Astrocyte of the hippocampus (primary cell): ENCODE data around the gene COQ10A.

Source experiments
- DNase-seq: peaks from one replicate; pipeline ENCODE4 v3.0.0; 2011; ENCODE audit warnings: low read depth, low spot score

Gene COQ10A

GRCh38 chr12:56266693-56267442 lies at the start of gene COQ10A:
Gene COQ10A, plus strand, starts transcription at chr12:56266942. Its CDS starts 177 bp downstream, at chr12:56267119.
- DNase-seq: peak; percentile 94

DNA sequence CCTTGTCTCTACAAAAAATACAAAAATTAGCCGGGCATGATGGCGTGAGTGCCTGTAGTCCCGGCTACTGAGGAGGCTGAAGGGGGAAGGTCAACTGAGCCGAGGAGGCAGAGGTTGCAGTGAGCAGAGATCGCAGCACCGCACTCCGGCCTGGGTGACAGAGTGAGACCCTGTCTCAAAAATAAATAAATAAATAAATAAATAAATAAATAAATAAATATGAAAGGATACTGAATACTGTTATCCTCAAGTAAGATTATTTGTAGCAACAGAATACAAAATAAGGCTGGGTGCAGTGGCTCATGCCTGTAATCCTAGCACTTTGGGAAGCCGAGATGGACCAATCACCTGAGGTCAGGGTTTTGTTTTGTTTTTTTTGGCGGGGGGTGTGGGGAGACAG lies 46.9 kb upstream of the COQ10A start:
- no peak for DNase-seq

GRCh38 chr12:56220611-56221231 lies 46.0 kb upstream of the COQ10A start:
- peak; percentile 60 for DNase-seq

DNA sequence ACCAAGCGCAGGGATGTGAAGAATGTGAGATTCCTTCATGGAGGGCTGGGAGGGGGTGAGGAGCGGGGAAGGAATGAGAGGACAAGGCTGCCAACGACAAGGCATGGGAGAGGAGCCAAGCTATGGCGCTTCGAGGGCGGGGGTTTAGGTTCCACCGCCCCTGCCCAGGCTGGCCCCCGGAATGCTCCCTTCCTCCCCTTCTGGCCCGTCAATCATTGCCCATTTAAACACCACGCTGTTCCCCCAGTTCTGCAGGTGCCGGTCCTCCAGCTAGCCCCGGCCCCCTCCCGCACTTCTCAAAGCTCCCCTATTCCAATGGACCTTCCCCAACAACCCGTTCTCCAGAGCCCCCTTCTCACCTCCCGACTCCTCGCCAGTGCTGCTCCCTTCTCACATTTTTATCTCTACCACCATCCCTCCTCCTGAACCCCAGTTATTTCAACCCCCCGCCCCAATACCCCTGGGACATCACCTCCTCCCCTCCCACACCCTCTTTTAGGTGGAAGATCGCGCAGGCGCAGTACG lies 45.4 kb upstream of the COQ10A start:
- DNase-seq: peak; percentile 95

GRCh38 chr12:56221757-56222530 lies 44.8 kb upstream of the COQ10A start, which contains the start of gene RNF41:
Gene RNF41, minus strand, starts transcription at chr12:56221922. Its CDS starts 7,875 bp downstream, at chr12:56214047.
- peak; percentile 99 for DNase-seq

DNA sequence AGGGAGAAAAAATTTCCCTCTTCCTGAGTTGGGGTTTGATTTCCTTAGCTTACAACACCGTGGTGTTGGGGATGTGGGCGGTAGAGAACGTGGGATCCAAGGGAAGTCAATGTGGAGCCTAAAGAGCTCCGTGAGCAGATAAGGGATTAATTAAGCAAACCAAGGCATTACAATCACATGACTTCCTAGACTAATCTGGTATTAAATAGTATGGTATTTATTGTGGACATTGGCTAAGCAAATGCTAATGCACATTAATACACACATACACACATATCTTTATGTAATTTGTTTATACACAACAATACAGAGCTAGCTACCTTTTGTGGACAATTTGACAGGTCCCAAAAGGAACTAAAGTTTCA lies 44.2 kb upstream of the COQ10A start:
- no peak for DNase-seq

DNA sequence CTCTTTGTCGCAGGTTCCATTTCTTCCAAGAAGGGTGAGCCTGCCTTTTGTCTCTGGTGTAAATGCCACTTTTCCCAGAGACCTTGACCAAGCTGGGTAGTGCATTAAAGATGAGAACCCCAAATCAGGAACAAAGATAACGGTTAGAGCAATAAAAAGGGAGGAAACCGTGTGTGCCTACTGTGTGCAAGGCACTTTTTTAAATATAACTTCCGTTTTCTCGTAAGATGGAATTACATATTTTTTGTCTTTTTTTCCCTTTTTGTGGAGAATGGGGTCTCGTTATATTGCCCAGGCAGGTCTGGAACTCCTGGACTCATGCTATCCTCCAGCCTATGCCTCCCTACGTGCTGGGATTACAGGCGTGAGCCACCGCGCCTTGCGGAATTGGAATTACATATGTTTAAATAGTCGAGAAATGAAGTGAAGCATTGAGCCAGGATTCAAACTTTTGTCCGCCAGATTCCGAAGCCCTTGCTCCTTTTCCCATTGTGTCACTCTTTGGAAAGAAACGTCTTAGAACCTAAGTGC lies 43.1 kb upstream of the COQ10A start:
- no peak for DNase-seq

- peak; percentile 99 for DNase-seq
Measured at GRCh38 chr12:56224102-56224701, 42.5 kb upstream of the COQ10A start, which contains the start of gene NABP2. Gene NABP2, plus strand, starts transcription at chr12:56224342. Its CDS starts 515 bp downstream, at chr12:56224857.

- no peak for DNase-seq
Measured at GRCh38 chr12:56224954-56225353, 41.8 kb upstream of the COQ10A start.

GRCh38 chr12:56229082-56229481 lies 37.7 kb upstream of the COQ10A start:
- no peak for DNase-seq

GRCh38 chr12:56229916-56230431 lies 36.8 kb upstream of the COQ10A start, which contains the start of gene SLC39A5:
Gene SLC39A5, plus strand, starts transcription at chr12:56230051. Its CDS starts 1,224 bp downstream, at chr12:56231275.
- DNase-seq: no peak

GRCh38 chr12:56230432-56231183 lies 36.1 kb upstream of the COQ10A start:
- no peak for DNase-seq

DNA sequence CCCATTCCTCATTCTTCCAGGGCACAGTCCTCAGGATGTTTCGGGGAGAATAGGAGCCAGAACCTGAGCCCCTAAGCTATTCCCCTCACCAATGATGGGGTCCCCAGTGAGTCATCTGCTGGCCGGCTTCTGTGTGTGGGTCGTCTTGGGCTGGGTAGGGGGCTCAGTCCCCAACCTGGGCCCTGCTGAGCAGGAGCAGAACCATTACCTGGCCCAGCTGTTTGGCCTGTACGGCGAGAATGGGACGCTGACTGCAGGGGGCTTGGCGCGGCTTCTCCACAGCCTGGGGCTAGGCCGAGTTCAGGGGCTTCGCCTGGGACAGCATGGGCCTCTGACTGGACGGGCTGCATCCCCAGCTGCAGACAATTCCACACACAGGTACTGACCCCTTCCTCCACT lies 35.6 kb upstream of the COQ10A start:
- no peak for DNase-seq

- no peak for DNase-seq
Measured at GRCh38 chr12:56234746-56235436, 31.9 kb upstream of the COQ10A start.

GRCh38 chr12:56236091-56236490 lies 30.7 kb upstream of the COQ10A start:
- no peak for DNase-seq

DNA sequence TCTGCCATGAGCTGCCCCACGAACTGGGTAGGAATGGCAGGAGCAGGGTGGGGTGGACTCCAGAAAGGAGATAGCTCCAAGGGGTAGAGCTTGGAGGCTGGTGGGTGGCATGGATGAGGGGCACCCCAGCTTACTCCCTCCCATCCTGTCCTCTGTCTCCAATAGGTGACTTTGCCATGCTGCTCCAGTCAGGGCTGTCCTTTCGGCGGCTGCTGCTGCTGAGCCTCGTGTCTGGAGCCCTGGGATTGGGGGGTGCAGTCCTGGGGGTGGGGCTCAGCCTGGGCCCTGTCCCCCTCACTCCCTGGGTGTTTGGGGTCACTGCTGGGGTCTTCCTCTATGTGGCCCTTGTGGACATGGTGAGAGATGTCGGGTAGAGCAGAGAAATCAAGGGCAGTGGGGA lies 29.8 kb upstream of the COQ10A start:
- DNase-seq: no peak

- DNase-seq: peak; percentile 43
Measured at GRCh38 chr12:56237552-56237951, 29.2 kb upstream of the COQ10A start.

GRCh38 chr12:56241424-56242303 lies 25.1 kb upstream of the COQ10A start:
- DNase-seq: no peak

GRCh38 chr12:56242986-56243385 lies 23.8 kb upstream of the COQ10A start:
- no peak for DNase-seq
